Measurements from ENCODE around the gene WNT3.

- TF ChIP-seq SUZ12 (IDR thresholded peaks at IDR 0.05; ENCODE audit: extremely low read depth, insufficient read depth, insufficient read length) = no peak
- no peak for TF ChIP-seq YY1 (IDR thresholded peaks at IDR 0.05; ENCODE audit: insufficient read depth, insufficient read length)
- TF ChIP-seq ZNF274 (IDR thresholded peaks at IDR 0.05; ENCODE audit: low read depth, low read length) = no peak
Observed at GRCh38 chr17:46780003-46780373, 38.5 kb downstream of the WNT3 start.
